HepG2 (cell line): ENCODE results near the gene MED20. TPM values are rescaled to one million over a fixed set of nuclear protein-coding genes. Genes with fewer than 3 reads are reported as not detected.

ENCODE experiments used
- AGO1 ChIP-seq: fragments of 200-400 bp; formaldehyde crosslinking; IDR thresholded peaks from 2 replicates; pipeline ENCODE4 v1.6.1; 2017; ENCODE audit warnings: mild to moderate bottlenecking, low read depth, low read length, moderate library complexity; ENCODE audit not compliant: poor library complexity, severe bottlenecking
- CREB1 ChIP-seq, 2 experiments: fragments of 450-650 bp in 1 of 2; IDR thresholded peaks; 2 replicates each; pipeline ENCODE4 v1.6.1; 2016 to 2017; ENCODE audit warnings: control low read depth in 1 of 2, mild to moderate bottlenecking in 1 of 2, missing compliant biosample characterization in 1 of 2, missing genetic modification characterization in 1 of 2
- DRAP1 ChIP-seq: IDR thresholded peaks from 2 replicates; pipeline ENCODE4 v1.6.1; 2016; ENCODE audit warnings: missing genetic modification reagents, missing compliant biosample characterization
- ETS1 ChIP-seq: sonication (generic); formaldehyde crosslinking; IDR thresholded peaks from 2 replicates; pipeline ENCODE4 v1.4.0; 2020; ENCODE audit warnings: missing genetic modification reagents
- FOXK1 ChIP-seq: sonication (generic); formaldehyde crosslinking; IDR thresholded peaks from 2 replicates; pipeline ENCODE4 v1.4.0; 2020; ENCODE audit warnings: low read depth, missing genetic modification reagents, borderline replicate concordance
- ISL2 ChIP-seq: sonication (generic); formaldehyde crosslinking; IDR thresholded peaks from 2 replicates; pipeline ENCODE4 v1.5.0; 2020; ENCODE audit warnings: missing genetic modification reagents
- PATZ1 ChIP-seq: sonication (generic); formaldehyde crosslinking; IDR thresholded peaks from 2 replicates; pipeline ENCODE4 v1.4.0; 2020; ENCODE audit warnings: missing genetic modification reagents
- PCBP2 ChIP-seq: fragments of 200-400 bp; formaldehyde crosslinking; optimal IDR thresholded peaks from 2 replicates; pipeline ENCODE3; 2018; ENCODE audit warnings: low read length, low read depth; ENCODE audit not compliant: poor library complexity, severe bottlenecking
- PHF5A ChIP-seq: IDR thresholded peaks from one replicate; pipeline ENCODE4 v1.6.1; 2018; ENCODE audit warnings: low read depth, missing genetic modification reagents; ENCODE audit not compliant: unreplicated experiment
- SRF ChIP-seq: IDR thresholded peaks from 2 replicates; pipeline ENCODE4 v1.6.1; 2011; ENCODE audit warnings: mild to moderate bottlenecking, low read depth, low read length, moderate library complexity
- STAT5B ChIP-seq: sonication (generic); formaldehyde crosslinking; IDR thresholded peaks from 2 replicates; pipeline ENCODE4 v1.4.0; 2020; ENCODE audit warnings: missing genetic modification reagents
- TEAD3 ChIP-seq: optimal IDR thresholded peaks from 2 replicates; pipeline ENCODE3; 2016; ENCODE audit warnings: borderline replicate concordance
- ZBTB1 ChIP-seq: sonication (generic); formaldehyde crosslinking; IDR thresholded peaks from 2 replicates; pipeline ENCODE4 v1.4.0; 2020; ENCODE audit warnings: missing genetic modification reagents, borderline replicate concordance
- ZBTB37 ChIP-seq: sonication (generic); formaldehyde crosslinking; IDR thresholded peaks from 2 replicates; pipeline ENCODE4 v1.4.0; 2020; ENCODE audit warnings: mild to moderate bottlenecking, missing genetic modification reagents
- ZFP82 ChIP-seq: sonication (generic); formaldehyde crosslinking; IDR thresholded peaks from 2 replicates; pipeline ENCODE4 v1.5.1; 2020; ENCODE audit warnings: mild to moderate bottlenecking, missing genetic modification reagents, borderline replicate concordance
- ZFP90 ChIP-seq: sonication (generic); formaldehyde crosslinking; IDR thresholded peaks from 2 replicates; pipeline ENCODE4 v1.8.0; 2022; ENCODE audit warnings: missing genetic modification reagents, mild to moderate bottlenecking, inconsistent platforms, borderline replicate concordance
- ZFYVE20 ChIP-seq: sonication (generic); formaldehyde crosslinking; IDR thresholded peaks from 2 replicates; pipeline ENCODE4 v1.8.0; 2023; ENCODE audit warnings: low read depth, mild to moderate bottlenecking, moderate library complexity, missing genetic modification reagents, borderline replicate concordance
- ZNF563 ChIP-seq: sonication (generic); formaldehyde crosslinking; IDR thresholded peaks from 2 replicates; pipeline ENCODE4 v1.8.0; 2022; ENCODE audit warnings: mild to moderate bottlenecking, moderate library complexity, missing genetic modification reagents
- ZNF770 ChIP-seq: sonication (generic); formaldehyde crosslinking; IDR thresholded peaks from 2 replicates; pipeline ENCODE4 v1.5.0; 2020; ENCODE audit warnings: mild to moderate bottlenecking, missing genetic modification reagents
- polyA plus RNA-seq, 8 experiments: library from polyadenylated mRNA; depleted of rRNA in 3 of 8; stranded (reverse) in 7 of 8; unstranded in 1 of 8; fragments of >200 nt; fragmentation: Illumina TruSeq in 4 of 8; extraction: Trizol in 4 of 8; gene quantifications; 2 replicates each; pipeline versions ENCODE4 v1.2.1 to v1.2.3, GENCODE V29; 2011 to 2016; ENCODE audit warnings: low read depth in 4 of 8, missing spikeins in 1 of 8, mixed read lengths in 1 of 8; ENCODE audit not compliant: insufficient read depth in 1 of 8
- total RNA-seq, 5 experiments: library from RNA; depleted of rRNA; stranded (reverse); fragments of >200 nt; fragmentation: Illumina TruSeq; extraction: Trizol; gene quantifications; 2 replicates each; pipeline ENCODE4 v1.2.3, GENCODE V29; 2016; ENCODE audit warnings: low read depth in 1 of 5

Gene MED20
- total and polyA plus RNA-seq, 2 of the 13 experiments (the other 11 are each of a cell fraction or from before 2014, with no cell fraction given) = 28.1 to 41.1 TPM

- peak; percentile 59; the same call in 1 of the 2 replicates for TF ChIP-seq PATZ1 (CRISPR knock-in tag)
- peak; percentile 94 for TF ChIP-seq TEAD3 (CRISPR knock-in tag)
- peak; percentile 71; the same call in 1 of the 2 replicates for TF ChIP-seq ISL2 (CRISPR knock-in tag)
- peak; percentile 98 for TF ChIP-seq CREB1 (IDR thresholded peaks at IDR 0.05)
- TF ChIP-seq CREB1 (CRISPR knock-in tag; IDR thresholded peaks at IDR 0.05) = peak; percentile 100
- TF ChIP-seq ZNF563 (CRISPR knock-in tag) = peak; percentile 61; the same call in 1 of the 2 replicates
- TF ChIP-seq AGO1 = peak; percentile 83
- peak; percentile 68; the same call in 1 of the 2 replicates for TF ChIP-seq SRF
- peak; percentile 43; the same call in 1 of the 2 replicates for TF ChIP-seq ZNF770 (CRISPR knock-in tag)
- peak; percentile 74; the same call in 1 of the 2 replicates for TF ChIP-seq DRAP1 (CRISPR knock-in tag)
- TF ChIP-seq ZFYVE20 (CRISPR knock-in tag) = 0 out of 2 replicates have a peak, but pooled peaks have one; percentile 39
- 0 out of 2 replicates have a peak, but pooled peaks have one; percentile 53 for TF ChIP-seq ZFP82 (CRISPR knock-in tag)
- peak; percentile 77; the same call in 1 of the 2 replicates for TF ChIP-seq ZFP90 (CRISPR knock-in tag)
- 0 out of 2 replicates have a peak, but pooled peaks have one; percentile 32 for TF ChIP-seq STAT5B (CRISPR knock-in tag)
- no peak for TF ChIP-seq ETS1 (CRISPR knock-in tag)
- peak; percentile 22 for TF ChIP-seq PHF5A (CRISPR knock-in tag)
- TF ChIP-seq PCBP2 = no peak
- peak; percentile 83 for TF ChIP-seq FOXK1
- TF ChIP-seq ZBTB37 (CRISPR knock-in tag) = peak; percentile 65; the same call in 1 of the 2 replicates
- no peak for TF ChIP-seq ZBTB1 (CRISPR knock-in tag)
Observed at GRCh38 chr6:41920921-41921711, at the start of gene MED20, which contains the start of gene BYSL (continued).
